ENCODE results near the gene SMIM41.

Gene SMIM41

DNA sequence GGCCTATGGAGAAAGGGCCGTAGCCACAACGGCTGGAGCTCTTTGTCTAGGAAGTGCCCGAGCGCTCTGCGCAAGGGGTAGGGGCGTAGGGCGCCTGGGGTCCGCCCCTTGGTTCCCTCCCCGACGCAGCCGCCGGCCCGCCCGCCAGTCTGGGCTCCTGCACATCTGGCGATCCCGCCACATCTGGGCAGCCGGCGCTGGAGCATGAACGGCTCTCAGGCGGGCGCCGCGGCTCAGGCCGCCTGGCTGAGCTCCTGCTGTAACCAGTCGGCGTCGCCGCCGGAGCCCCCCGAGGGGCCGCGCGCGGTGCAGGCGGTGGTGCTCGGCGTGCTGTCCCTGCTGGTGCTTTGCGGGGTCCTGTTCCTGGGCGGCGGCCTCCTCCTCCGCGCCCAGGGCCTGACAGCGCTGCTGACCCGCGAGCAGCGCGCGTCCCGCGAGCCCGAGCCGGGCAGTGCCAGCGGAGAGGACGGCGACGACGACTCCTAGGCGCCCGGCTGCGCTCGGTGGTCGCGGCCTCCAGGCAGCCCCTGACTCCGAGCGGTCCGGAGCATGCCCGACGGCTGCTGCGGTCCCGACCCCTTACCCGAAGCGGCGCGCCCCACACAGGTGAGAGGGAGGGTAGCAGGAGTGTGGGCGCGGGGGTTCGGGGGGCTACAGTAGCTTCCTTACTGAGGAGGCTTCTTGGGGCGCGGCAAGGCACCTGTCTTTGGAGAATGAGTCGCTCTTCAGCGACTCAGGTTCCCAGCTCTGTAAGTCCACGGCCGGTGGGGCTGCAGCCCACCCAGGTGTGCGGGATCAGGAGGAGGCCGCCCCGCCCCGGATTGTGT lies at the start of gene SMIM41:
Gene SMIM41, plus strand, starts transcription at position 129 of the 827 bp plus-strand sequence. Its CDS starts 76 bp downstream, at position 205.
- no peak for DNase-seq

DNA sequence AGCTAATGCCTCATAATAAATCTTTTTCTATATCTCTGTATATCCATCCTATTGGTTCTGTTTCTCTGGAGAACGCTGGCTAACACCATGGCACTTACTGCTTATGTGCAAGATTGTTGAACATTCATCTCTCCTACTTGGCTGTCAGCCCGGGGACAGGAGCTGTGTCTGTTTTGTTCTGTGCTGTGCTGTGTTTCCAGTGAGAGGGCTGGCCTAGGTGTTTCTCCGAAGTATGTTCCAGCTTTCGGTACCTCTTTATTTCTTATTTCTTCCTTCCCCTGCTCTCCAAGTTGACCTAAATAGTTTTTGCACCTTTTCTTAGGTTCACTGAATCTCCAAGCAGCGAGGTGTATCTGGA lies 47.1 kb upstream of the SMIM41 start:
- no peak for DNase-seq

DNA sequence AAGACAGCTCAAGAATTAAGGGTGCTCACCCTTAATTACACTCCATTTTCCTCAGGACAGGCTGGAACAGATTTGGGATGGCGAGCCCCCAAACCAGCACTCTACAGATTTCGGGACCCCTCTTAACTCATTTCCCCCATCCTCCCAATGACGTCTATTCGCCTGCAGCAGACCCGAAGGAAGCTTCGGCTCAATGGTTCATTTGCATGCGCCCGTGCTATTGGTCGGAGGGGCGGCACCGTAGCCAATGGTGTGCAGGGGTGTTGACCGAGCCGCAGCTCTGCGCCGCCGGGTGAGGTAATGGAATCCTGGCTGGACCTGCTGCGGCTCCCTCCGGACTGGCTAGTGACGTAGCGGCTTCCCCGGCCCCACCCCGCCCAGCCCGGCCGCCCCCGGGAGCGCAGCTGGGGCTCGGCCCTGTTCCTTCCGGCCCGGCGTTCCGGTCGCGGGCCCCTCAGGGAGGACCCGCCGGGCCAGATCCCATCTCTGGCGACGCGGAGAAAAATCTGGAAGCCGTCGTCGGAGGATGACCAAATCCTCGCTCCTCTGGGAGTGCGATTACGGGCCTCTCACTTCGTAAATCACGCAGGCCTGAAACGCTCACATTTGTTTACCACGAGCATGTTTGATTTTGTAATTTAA lies 46.6 kb upstream of the SMIM41 start:
- DNase-seq = peak; percentile 80 to 83

DNA sequence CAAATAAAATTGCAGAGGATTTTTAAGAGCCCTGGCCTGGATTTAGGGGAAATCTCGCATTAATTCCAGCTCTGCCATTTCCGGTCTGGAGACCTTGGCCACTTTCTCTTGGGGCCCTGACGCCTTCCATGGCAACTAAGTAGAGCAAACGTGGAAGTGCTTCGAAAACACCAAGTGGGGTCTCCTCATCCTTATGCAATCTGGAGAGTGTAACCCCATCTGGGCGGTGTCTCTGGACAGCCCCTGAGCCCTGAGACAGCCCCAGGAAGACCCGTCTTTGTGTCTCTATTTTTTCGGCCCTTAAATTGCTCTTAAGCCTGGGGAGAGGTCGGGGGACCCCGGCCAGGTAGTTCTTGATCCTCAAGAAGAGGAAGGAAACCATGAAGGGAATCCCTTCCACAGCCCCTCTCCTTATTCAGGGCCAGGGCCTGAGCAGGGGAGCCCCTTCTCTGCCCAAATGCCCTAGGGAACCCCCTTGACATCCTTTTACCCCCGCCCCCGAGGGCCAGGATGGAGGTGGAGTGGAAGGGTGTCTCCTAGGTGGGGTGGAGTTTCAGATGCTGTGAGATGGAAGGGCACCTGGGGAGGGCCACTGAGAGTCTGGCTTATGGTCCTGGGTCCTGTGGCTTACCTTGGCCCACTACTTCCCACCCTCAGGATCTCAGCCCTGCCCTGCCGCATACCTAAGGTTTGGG lies 45.9 kb upstream of the SMIM41 start:
- no peak for DNase-seq

DNA sequence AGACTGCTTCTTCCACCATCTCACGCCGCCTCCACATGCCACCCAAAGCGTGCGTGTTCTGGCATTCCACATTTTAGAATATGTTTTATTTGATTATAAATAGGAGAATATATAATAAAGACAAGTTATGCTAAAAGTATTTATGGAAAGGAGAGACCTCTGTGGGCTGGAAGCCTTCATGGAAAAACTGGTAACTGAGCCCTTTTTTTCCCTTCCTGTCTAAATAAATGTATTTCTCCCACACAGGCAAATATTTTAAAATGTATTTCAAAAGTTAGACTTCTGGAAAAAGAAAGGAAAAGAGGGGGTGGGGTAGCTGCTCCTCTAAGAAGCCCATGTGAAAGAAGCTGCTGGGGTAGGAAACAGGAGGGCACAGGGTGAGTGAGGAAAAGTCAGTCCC lies 44.3 kb upstream of the SMIM41 start:
- DNase-seq = no peak

DNA sequence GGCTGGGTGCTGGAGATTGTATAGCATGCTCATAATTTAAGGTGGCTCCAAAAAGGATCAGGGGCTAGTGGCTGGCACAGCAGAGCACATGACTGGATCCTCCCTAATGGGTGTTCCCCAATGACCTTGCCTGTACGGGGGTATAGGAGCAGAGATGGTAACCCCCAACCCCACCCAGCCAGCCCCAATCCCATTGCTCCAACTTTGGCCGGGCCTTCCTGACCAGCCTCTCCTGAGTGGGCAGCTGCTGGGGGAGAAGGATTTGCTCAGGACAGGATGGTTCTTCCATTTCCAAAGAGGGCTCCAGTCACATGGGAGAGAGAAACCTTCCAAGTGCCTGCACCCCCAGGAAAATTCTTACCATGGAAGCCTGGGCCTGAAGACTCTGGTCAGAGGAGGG lies 43.6 kb upstream of the SMIM41 start:
- no peak for DNase-seq

DNA sequence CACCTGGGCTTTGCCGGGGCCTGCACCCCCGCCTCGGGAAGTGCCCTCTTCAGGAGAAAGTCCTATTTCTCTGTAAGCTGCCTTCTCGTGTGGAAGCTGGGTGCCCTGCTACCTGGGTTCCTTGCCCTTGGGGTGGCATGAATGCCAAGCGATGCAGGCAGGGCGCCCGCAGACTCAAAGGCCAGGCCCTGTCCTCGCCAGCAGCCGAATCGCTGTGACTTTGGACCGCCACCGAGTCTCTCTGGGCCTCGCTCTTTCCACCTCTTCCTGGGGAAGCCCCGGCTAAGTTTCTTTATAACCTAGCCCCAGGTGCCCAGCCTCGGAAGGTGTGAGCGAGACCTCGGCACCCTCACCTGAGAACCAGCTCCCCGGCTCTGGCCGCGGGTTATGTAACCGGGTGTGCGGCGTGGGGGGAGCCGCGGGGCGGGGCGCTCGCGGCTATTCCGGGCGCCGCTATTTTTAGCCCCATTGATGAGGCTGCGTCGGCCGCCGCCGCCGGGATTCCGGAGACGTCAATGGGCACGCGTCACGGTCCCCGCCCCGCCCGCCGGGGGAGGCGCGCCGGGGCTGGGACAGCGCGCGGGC lies 42.8 kb upstream of the SMIM41 start:
- DNase-seq = peak; percentile 81 to 84

DNA sequence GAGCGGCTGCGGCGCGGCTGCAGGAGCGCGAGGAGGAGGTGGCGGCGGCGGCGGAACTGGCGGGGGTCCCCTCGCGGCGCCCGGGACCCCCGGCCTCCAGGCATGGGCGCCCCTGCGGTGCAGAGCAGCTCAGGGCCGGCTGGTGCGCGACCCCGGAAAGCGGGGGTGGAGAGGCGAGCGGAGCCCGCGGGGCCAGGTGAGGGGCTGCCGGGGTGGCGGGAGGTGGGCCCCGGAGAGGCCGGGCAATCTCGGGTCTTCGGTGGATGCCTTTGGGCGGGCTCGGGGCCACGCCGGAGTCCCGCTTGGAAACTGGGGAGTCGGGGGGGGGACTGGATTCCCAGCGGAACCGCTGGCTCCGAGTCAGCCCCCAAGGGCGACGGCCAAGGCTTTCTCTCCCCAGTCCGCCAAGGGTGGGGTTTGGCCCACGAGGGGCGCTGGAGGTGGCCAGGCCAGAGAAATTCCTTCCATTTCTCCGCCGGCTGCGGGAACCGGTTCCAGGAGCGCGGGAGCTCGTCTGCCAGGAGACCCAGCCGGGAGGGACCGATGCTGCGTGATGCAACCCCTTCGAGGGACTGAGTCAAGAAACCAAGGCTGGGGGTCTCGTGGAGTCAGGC lies 42.1 kb upstream of the SMIM41 start:
- DNase-seq = no peak

DNA sequence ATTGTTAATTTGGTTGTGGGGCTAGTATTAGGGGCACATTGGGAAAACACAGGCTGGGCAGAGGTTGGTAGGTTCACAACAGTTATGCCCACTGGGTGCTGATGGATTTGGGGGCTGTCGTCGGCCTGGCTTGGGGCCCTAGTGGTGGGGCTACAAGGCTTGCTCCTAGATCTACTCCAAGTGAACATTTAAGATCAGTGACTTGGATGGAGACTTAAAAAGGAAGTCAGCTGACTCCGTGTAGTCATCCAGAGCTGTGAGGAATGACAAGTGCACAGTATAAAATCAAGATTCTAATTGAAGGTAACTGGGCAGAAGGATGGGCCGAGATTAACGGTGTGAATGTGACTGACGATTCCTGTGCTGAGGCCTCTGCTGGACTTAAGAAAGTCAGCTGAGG lies 41.1 kb upstream of the SMIM41 start:
- DNase-seq = no peak

DNA sequence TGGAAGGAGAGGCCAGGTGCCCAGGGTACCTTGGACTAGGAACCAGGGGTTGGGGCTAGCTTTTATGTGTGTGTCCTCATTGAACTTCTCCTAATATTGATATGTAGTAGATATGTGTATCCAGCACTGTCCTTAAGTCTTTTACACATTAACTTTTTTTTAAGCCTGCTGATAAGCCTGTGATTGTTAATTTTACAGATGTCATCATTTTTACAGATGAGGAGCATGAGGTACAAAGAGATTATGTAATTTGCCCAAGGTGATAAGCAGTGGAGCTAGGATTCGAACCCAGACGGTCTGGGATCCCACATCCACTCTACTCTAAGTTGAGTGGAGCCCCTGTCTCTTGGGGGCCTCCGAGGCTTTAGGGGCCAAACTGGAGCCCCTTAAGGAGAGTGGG lies 38.5 kb upstream of the SMIM41 start:
- DNase-seq = no peak

DNA sequence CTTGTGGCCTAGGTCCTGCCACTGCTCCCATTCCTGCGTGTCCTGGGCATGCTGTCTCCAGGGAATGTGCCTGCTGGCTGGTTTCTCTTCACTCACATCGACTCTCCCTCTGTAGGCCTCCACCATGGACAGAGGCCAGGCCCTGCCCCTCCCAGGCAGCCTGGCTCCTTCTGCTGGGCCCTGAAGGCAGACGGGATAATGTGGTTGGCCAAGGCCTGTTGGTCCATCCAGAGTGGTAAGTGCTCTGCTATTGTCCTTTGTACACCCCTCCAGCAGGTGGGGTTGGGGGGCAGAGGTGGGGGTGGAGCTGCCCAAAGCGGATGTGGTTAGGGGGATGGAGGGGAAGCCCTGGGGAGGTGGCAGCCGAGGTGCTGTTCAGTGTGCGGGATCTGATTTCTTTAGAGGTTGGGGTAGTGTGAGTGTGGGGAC lies 37.8 kb upstream of the SMIM41 start:
- DNase-seq = no peak

DNA sequence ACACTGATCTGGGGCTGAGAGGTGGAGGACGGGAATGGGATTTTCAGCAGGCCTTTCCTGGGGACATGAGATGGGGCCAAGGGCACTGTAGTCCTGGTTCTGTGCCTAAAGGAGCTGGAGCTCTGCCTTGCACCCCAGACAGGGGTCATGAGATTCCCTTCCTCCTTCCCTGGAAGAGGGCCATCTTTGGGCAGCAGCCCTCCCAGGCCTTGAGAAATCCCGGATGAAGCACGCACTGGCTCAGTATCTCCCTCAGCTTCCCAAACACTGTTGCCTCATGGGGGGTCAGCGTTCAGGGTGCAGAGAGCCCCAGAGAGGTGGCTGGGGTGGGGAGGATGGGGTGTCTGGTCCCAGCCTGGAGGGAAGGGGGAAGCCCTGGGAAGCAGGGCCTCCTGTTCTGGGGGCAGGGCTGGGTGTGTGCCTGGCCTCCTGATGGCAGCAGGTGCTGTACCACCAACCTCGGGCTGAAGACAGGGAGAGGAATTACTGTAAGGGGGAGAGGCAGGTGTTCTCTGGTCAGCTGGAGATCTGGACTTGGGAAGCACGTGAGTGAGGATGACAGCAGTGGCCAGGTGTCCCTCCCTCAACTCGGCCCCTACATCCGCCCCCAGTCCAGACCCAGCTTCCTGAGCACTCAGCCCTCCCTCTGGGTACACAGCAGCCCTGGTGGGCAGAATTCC lies 36.7 kb upstream of the SMIM41 start:
- no peak for DNase-seq

DNA sequence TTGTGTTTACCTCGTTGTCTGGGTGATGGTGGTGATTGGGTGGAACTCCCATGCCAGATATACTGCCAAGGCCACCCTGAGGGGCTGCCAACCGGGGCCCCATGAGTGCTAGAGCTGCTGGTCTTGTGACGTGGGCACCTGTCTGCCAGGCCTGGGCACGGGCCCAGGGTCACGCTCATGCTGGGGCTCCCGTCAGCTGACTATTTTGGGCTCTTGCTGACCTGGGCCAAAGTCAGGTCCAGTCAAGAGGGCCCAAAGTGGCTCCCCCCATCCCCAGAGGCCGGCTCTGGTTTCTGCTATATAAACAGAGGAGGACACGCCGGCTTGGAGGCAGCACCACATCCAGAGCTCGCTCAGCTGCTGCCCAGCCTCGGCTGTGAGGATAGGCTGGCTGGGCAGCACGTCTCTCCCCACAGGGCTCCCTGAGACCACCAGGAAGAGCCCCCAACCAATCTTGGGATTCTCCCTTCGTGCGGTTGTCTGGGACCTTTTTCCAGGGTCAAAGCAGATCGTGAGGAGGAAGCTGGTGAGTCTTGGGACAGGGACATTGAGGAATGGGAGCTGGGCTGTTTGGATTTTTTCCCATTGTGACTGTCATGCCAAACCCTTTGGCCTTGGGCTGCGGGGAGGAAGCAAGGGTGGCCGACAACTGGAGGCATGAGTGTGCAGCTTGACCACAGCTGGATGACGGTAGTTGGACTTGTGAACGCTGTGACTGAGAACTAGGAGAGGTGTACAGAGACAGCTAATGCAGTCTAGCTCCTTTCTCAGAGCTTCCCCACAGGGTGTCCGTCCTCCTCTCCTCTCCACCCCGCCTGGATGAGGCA lies 35.9 kb upstream of the SMIM41 start:
- DNase-seq = no peak

DNA sequence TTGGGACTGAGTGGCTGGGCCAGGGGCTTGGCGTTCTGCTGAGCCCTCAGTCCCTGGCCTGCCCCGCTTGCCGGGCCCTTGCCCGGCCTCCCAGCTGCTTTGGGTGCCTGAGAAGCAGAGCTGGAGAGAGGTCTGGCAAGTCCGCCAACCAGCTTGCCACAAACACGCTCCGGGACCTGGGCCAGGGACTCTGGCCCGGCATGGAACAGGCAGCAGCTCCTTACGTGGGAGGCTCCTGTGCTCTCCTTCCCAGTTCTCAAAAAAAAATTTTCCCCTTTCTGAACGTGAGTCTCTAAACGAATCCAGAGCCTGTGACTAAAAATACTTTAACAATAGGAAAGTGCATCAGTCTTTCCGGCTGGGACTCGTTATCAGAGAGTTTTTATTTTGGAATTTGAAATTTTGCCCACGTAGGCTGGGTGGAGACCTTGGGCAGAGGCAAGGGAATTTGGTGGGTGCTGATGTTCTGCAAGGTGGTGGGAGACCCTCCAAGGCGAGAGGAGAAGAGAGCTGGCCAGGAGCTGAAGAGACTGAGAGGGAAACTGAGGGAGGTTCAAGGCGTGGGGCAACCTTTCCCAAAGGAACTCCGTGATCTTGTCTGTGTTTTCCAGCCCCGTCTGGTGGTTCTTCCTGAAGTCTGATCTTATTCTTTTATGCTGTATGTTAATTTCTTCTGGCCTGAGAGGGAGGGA lies 35.1 kb upstream of the SMIM41 start:
- DNase-seq = no peak

DNA sequence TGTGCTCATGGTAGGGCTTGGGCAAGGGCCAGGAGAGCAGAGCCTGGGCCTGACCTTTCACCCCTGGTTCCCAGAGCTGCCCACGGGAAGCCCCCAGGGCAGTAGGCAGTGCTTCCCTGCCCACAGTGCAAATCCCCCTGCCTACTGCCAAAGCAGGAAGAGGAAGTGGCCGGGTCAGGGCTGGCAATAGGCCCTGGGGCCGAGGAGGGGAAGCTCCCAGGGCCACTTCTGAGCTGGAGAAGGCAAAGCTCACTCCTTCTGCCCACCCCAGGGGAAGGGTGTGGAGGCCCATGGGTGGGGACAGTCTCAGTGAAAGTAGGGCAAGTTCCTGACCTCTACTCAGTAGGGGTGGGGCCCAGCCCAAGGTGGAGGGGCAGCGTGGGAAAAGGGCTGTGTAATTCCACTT lies 33.7 kb upstream of the SMIM41 start:
- DNase-seq = no peak

DNA sequence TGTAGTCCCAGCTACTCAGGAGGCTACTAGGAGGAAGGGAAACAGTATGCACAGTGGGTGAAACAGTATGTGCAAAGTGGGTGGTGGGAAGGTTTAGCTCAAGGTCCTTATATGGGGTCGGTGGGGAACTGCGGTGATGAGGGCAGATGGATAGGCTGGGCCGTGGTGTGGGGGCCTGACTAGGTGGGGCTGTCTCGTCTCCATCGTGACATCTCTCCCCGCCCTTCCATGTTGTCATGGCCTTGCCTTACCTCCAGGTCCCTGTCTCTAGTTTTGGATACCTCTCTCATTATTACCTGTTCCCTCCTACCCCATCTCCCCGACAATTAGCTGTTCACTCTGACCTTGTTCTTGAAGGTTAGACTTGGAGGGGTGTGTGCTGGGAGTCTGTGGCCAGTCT lies 32.6 kb upstream of the SMIM41 start:
- no peak for DNase-seq

DNA sequence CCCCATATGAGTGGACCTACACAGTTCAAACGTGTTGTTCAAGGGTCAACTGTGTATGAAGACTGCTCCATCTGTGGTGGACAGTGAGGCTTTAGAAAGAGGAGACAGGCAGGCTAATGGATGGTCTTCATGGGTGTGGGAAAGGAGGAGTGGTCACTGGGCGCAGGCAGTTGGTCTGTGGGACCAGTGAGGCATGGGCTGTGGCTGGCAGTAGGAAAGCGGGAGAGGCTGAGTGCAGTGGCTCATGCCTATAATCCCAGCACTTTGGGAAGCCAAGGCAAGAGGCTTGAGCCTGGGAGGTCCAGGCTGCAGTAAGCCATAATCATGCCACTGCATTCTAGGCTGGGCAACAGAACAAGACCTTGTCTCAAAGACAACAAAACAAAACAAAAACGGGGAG lies 30.2 kb upstream of the SMIM41 start:
- no peak for DNase-seq

DNA sequence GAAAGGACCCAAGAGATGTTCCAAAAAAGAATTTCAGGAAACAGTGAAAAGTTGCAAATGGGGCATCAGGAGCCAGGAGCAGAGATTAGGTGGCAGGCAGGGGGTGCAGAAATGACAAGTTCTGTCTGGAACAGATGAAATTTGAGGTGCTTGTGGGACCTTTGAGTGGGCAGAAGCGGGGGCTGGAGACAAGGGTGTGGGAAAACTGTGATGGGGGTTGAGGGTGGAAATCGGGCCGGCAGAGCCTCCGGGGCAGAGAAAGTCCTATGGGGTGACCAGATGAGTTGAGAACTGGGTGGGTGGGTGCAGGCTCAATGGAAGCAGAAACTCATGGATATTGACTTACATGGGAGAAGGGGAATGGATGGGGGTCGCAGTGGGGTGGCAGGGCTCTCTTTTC lies 29.8 kb upstream of the SMIM41 start:
- DNase-seq = no peak

DNA sequence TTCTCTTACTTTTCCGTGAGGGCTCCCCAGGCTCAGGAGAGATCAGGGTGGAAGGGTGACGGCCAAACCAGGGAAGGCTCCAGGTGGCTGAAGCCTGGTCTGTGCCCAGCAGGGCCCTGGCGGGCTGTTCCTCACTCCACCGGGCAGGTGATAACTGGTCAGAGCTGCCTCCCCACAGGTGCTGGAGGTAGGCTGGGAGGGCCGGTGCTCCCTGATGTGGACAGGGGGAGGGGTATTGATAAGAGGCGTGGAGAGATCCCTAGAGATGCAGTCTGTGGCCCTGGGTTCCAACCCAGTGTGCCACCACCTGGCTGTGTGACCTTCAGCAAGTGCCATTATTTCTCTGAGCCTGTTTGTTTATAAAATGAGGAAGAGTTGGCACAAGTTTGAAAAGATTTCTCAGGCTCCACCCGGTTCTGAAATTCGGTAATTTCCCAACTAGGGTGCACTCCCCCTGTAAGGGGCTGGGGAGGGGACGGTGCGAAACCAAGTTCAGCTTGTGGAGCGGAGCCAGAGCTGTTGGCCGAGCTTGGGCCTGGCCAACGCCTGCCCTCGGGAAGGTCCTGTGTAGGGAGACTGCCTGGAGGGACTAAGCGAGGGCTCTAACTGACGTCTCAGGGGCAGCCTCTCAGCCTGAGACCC lies 29.3 kb upstream of the SMIM41 start:
- peak in 1 of 2 experiments; percentile 27 for DNase-seq

DNA sequence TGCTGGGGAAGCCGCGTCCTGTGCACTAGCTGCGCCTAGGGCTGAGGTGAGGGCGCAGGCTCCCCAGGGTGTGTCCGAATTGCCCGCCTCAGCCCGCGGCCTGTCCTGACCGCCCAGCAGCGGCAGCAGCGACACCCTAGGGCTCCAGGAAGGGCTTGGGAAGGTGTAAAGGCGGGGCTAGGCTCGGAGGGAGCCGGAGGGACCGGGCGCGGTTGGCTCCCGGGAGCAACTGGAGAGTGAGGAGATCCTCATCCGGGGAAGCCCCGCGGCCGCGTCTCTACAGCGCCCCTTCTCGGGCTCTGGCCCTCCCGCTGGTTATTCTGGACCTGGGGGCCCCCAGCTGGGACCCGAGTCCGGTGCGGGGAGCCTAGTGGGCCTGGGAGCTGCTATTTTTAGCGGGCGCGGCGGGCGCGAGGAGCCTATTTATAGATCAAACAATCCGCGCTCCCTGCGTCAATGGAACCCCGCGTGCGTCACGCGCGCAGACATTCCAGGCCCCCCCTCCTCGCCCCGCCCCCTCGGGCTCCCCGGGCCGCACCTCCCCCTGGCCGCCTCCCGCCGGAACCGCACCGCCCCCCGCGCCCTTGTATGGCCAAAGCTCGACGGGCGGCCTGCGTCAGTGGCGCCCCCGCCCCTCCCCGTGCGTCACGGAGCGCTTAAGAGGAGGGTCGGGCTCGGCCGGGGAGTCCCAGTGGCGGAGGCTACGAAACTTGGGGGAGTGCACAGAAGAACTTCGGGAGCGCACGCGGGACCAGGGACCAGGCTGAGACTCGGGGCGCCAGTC lies 28.6 kb upstream of the SMIM41 start, which contains the start of gene NR4A1:
Gene NR4A1, plus strand, starts transcription at position 685 of the 784 bp plus-strand sequence. CDS start 2,887 bp downstream, outside the sequence.
- peak; percentile 100 for DNase-seq
